WTC11 (cell line): Measurements from ENCODE around the gene MYO6. TPM values are rescaled to one million over a fixed set of nuclear protein-coding genes. Genes with fewer than 3 reads are reported as not detected.

Experiments
- ATAC-seq: fragments of 200-7000 bp; cut with Tn5 transposase; 2 replicates; pipeline ENCODE4 v1.10.0; 2021; ENCODE audit warnings: mild to moderate bottlenecking, moderate library complexity
- CTCF ChIA-PET: fragments of 300-600 bp; sonication (Branson Sonifier 250); formaldehyde crosslinking; loops from one replicate; lab custom pipeline; 2021; ENCODE audit warnings: antibody characterized with exemption; lab: Charles Lee
- POLR2A ChIA-PET: fragments of 350-600 bp; sonication (Branson Sonifier 250); formaldehyde crosslinking; loops from one replicate; lab custom pipeline; 2021; ENCODE audit warnings: antibody characterized with exemption; lab: Charles Lee
- DNase-seq: peaks from one replicate; pipeline ENCODE4 v3.0.0; 2021; ENCODE audit warnings: low spot score
- H3K27ac Mint-ChIP-seq: 2 replicates; pipeline ENCODE4 v1.8.0; 2021; ENCODE audit warnings: mixed read lengths
- H3K27me3 Mint-ChIP-seq: 2 replicates; pipeline ENCODE4 v1.8.0; 2021; ENCODE audit warnings: low read depth, mild to moderate bottlenecking, moderate library complexity, mixed read lengths
- H3K36me3 Mint-ChIP-seq: 2 replicates; pipeline ENCODE4 v1.8.0; 2021; ENCODE audit warnings: mixed read lengths
- H3K4me1 Mint-ChIP-seq: 2 replicates; pipeline ENCODE4 v1.8.0; 2022; ENCODE audit warnings: mixed read lengths
- H3K4me3 Mint-ChIP-seq: 2 replicates; pipeline ENCODE4 v1.8.0; 2021; ENCODE audit warnings: mild to moderate bottlenecking, moderate library complexity, mixed read lengths
- H3K9me3 Mint-ChIP-seq: 2 replicates; pipeline ENCODE4 v1.8.0; 2021; ENCODE audit warnings: mixed read lengths
- AR ChIP-seq: fragments of 250-450 bp; sonication (Bioruptor Pico); IDR thresholded peaks from 2 replicates; pipeline ENCODE4 v1.9.0; 2021; ENCODE audit warnings: mild to moderate bottlenecking
- ATF6 ChIP-seq: sonication (generic); formaldehyde crosslinking; IDR thresholded peaks from 2 replicates; pipeline ENCODE4 v1.8.1; 2023; ENCODE audit warnings: mild to moderate bottlenecking, missing genetic modification reagents
- E2F4 ChIP-seq: sonication (generic); formaldehyde crosslinking; IDR thresholded peaks from 2 replicates; pipeline ENCODE4 v1.8.1; 2022; ENCODE audit warnings: low read depth, mild to moderate bottlenecking, moderate library complexity, missing genetic modification reagents, borderline replicate concordance
- EMX1 ChIP-seq: fragments of 250-450 bp; sonication (Bioruptor Pico); IDR thresholded peaks from 2 replicates; pipeline ENCODE4 v1.8.0; 2021; ENCODE audit warnings: mild to moderate bottlenecking
- FOXP1 ChIP-seq: sonication (generic); formaldehyde crosslinking; IDR thresholded peaks from 2 replicates; pipeline ENCODE4 v1.8.0; 2022; ENCODE audit warnings: missing genetic modification reagents, mild to moderate bottlenecking, moderate library complexity, borderline replicate concordance
- GTF2I ChIP-seq: fragments of 250-450 bp; sonication (Bioruptor Pico); conservative IDR thresholded peaks from 2 replicates; pipeline ENCODE4 v1.4.0; 2021; ENCODE audit warnings: mild to moderate bottlenecking
- HMGA2 ChIP-seq: fragments of 250-450 bp; sonication (Bioruptor Pico); IDR thresholded peaks from 2 replicates; pipeline ENCODE4 v1.4.0; 2021; ENCODE audit warnings: mild to moderate bottlenecking, moderate library complexity
- NFE2L1 ChIP-seq: sonication (generic); formaldehyde crosslinking; IDR thresholded peaks from 2 replicates; pipeline ENCODE4 v1.8.1; 2023; ENCODE audit warnings: missing genetic modification reagents
- NFYB ChIP-seq: sonication (generic); formaldehyde crosslinking; conservative IDR thresholded peaks from 2 replicates; pipeline ENCODE4 v1.8.0; 2022; ENCODE audit warnings: low read depth, missing genetic modification reagents
- NR3C1 ChIP-seq: sonication (generic); formaldehyde crosslinking; conservative IDR thresholded peaks from 2 replicates; pipeline ENCODE4 v1.8.1; 2023; ENCODE audit warnings: low read depth, mild to moderate bottlenecking, missing genetic modification reagents
- OVOL2 ChIP-seq: fragments of 250-450 bp; sonication (Bioruptor Pico); IDR thresholded peaks from 2 replicates; pipeline ENCODE4 v1.9.0; 2021; ENCODE audit warnings: mild to moderate bottlenecking, borderline replicate concordance
- PRDM15 ChIP-seq: sonication (generic); formaldehyde crosslinking; IDR thresholded peaks from 2 replicates; pipeline ENCODE4 v1.8.0; 2022; ENCODE audit warnings: missing genetic modification reagents
- SMAD4 ChIP-seq: sonication (generic); formaldehyde crosslinking; IDR thresholded peaks from 2 replicates; pipeline ENCODE4 v1.8.0; 2022; ENCODE audit warnings: mild to moderate bottlenecking, missing genetic modification reagents
- SOX15 ChIP-seq: fragments of 250-450 bp; sonication (Bioruptor Pico); IDR thresholded peaks from 2 replicates; pipeline ENCODE4 v1.9.0; 2021; ENCODE audit warnings: mild to moderate bottlenecking
- ZBTB21 ChIP-seq: sonication (generic); formaldehyde crosslinking; IDR thresholded peaks from 2 replicates; pipeline ENCODE4 v1.8.1; 2023; ENCODE audit warnings: mild to moderate bottlenecking, missing genetic modification reagents, borderline replicate concordance
- ZNF232 ChIP-seq: sonication (generic); formaldehyde crosslinking; IDR thresholded peaks from 2 replicates; pipeline ENCODE4 v1.8.0; 2022; ENCODE audit warnings: mild to moderate bottlenecking, missing genetic modification reagents
- ZNF281 ChIP-seq: sonication (generic); formaldehyde crosslinking; IDR thresholded peaks from 2 replicates; pipeline ENCODE4 v1.8.0; 2023; ENCODE audit warnings: mild to moderate bottlenecking, missing genetic modification reagents
- total RNA-seq: library from RNA; stranded (reverse); gene quantifications from 3 replicates; pipeline ENCODE4 v1.2.3, GENCODE V29; 2021
- TF ChIP-seq, protein P1 (sequence below): sonication (generic); formaldehyde crosslinking; IDR thresholded peaks from 2 replicates; pipeline ENCODE4 v1.8.0; 2022; ENCODE audit warnings: mild to moderate bottlenecking, missing genetic modification reagents
- TF ChIP-seq, protein P2 (sequence below): sonication (generic); formaldehyde crosslinking; conservative IDR thresholded peaks from 2 replicates; pipeline ENCODE4 v1.8.1; 2022; ENCODE audit warnings: mild to moderate bottlenecking, missing genetic modification reagents
- TF ChIP-seq, protein P3 (sequence below): sonication (generic); formaldehyde crosslinking; IDR thresholded peaks from 2 replicates; pipeline ENCODE4 v1.8.1; 2023; ENCODE audit warnings: mild to moderate bottlenecking, missing genetic modification reagents, moderate library complexity
- TF ChIP-seq, protein P4 (sequence below): fragments of 250-450 bp; sonication (Bioruptor Pico); IDR thresholded peaks from 2 replicates; pipeline ENCODE4 v1.9.0; 2021; ENCODE audit warnings: moderate library complexity, mild to moderate bottlenecking, inconsistent platforms, borderline replicate concordance

The MYO6 gene
- total RNA-seq, 1 experiment from 2014 or later = 32.6 TPM

- Mint-ChIP-seq H3K4me3 (no peak overlapping the region), H3K36me3 (no peaks in the 10 kb centered on the region), H3K4me1 (peaks cover 6% of the 10 kb centered on the region), H3K9me3 (no peaks in the 10 kb centered on the region), H3K27me3 (no peaks in the 10 kb centered on the region), H3K27ac (no peak overlapping the region)
- ATAC-seq = no peak
- no peak for TF ChIP-seq FOXP1 (CRISPR knock-in tag)
- no peak for TF ChIP-seq ZNF281 (CRISPR knock-in tag)
- TF ChIP-seq, protein P1, sequence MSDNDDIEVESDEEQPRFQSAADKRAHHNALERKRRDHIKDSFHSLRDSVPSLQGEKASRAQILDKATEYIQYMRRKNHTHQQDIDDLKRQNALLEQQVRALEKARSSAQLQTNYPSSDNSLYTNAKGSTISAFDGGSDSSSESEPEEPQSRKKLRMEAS (CRISPR knock-in tag) = no peak
- TF ChIP-seq OVOL2 (CRISPR knock-in tag) = no peak
- TF ChIP-seq E2F4 = no peak
- TF ChIP-seq EMX1 (CRISPR knock-in tag) = no peak
- TF ChIP-seq SMAD4 = no peak
- TF ChIP-seq, protein P2, sequence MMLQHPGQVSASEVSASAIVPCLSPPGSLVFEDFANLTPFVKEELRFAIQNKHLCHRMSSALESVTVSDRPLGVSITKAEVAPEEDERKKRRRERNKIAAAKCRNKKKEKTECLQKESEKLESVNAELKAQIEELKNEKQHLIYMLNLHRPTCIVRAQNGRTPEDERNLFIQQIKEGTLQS (CRISPR knock-in tag) = no peak
- TF ChIP-seq NFE2L1 = no peak
- TF ChIP-seq HMGA2 (CRISPR knock-in tag) = no peak
- TF ChIP-seq ZNF232 (CRISPR knock-in tag) = no peak
- TF ChIP-seq NFYB (CRISPR knock-in tag) = no peak
- TF ChIP-seq SOX15 (CRISPR knock-in tag) = no peak
- CTCF ChIA-PET = no interaction called here
- DNase-seq = no peak
- POLR2A ChIA-PET = no interaction called here
Observed at GRCh38 chr6:75770844-75771243, 21.8 kb downstream of the MYO6 start.

- no peak for DNase-seq
- ChIA-PET CTCF (no interaction called here), POLR2A (no interaction called here)
- peaks cover 6% of the 10 kb centered on the region for H3K4me1 Mint-ChIP-seq
- H3K36me3 Mint-ChIP-seq = peaks cover 3% of the 10 kb centered on the region; the same call in 1 of the 2 replicates
- no peak overlapping the region for H3K4me3 Mint-ChIP-seq
- H3K9me3 Mint-ChIP-seq = peaks cover 4% of the 10 kb centered on the region
- no peak overlapping the region for H3K27ac Mint-ChIP-seq
- ATAC-seq = no peak
- no peaks in the 10 kb centered on the region for H3K27me3 Mint-ChIP-seq
- TF ChIP-seq AR (CRISPR knock-in tag) (no peak), ATF6 (CRISPR knock-in tag) (no peak), HMGA2 (CRISPR knock-in tag) (no peak), PRDM15 (CRISPR knock-in tag) (no peak), SOX15 (CRISPR knock-in tag) (no peak), GTF2I (CRISPR knock-in tag) (no peak), ZBTB21 (CRISPR knock-in tag) (no peak), NR3C1 (CRISPR knock-in tag) (no peak)
- TF ChIP-seq, protein P2 (CRISPR knock-in tag) = no peak
- TF ChIP-seq, protein P3, sequence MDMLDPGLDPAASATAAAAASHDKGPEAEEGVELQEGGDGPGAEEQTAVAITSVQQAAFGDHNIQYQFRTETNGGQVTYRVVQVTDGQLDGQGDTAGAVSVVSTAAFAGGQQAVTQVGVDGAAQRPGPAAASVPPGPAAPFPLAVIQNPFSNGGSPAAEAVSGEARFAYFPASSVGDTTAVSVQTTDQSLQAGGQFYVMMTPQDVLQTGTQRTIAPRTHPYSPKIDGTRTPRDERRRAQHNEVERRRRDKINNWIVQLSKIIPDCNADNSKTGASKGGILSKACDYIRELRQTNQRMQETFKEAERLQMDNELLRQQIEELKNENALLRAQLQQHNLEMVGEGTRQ (CRISPR knock-in tag) = no peak
- TF ChIP-seq, protein P4, sequence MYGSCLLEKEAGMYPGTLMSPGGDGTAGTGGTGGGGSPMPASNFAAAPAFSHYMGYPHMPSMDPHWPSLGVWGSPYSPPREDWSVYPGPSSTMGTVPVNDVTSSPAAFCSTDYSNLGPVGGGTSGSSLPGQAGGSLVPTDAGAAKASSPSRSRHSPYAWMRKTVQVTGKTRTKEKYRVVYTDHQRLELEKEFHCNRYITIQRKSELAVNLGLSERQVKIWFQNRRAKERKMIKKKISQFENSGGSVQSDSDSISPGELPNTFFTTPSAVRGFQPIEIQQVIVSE (CRISPR knock-in tag) = no peak
Observed at GRCh38 chr6:75775219-75775618, 26.2 kb downstream of the MYO6 start.
